Measurements from ENCODE around the gene BCAR3.

BCAR3 gene

DNA sequence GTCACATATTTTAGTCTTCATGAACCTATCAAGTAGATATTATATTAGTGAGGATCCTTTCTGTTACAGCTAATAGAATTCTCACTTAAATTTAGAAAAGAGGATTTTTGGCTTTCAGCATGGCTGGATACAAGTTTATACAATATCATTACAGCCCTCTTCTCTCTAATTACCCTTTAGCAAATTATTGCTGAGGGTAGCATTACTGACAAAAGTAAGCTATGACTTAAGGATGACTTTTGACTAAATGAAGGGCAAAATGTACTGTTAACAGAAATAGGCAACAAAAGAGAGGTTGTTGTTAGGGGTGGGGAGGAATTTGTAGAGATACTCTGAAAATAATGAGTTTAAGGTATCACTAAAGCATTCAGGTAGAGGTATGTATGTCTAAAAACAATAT lies 148.0 kb downstream of the BCAR3 start:
- no peak for FAIRE-seq
- DNase-seq (ENCODE audit: insufficient read length), result no peak
- TF ChIP-seq TAF1 (IDR thresholded peaks at IDR 0.05; ENCODE audit: borderline replicate concordance, low read depth, low read length) (no peak), POLR2AphosphoS5 (IDR thresholded peaks at IDR 0.05; ENCODE audit: low read depth, low read length) (no peak), POLR2A (IDR thresholded peaks at IDR 0.05; ENCODE audit: low read depth, low read length) (no peak)

DNA sequence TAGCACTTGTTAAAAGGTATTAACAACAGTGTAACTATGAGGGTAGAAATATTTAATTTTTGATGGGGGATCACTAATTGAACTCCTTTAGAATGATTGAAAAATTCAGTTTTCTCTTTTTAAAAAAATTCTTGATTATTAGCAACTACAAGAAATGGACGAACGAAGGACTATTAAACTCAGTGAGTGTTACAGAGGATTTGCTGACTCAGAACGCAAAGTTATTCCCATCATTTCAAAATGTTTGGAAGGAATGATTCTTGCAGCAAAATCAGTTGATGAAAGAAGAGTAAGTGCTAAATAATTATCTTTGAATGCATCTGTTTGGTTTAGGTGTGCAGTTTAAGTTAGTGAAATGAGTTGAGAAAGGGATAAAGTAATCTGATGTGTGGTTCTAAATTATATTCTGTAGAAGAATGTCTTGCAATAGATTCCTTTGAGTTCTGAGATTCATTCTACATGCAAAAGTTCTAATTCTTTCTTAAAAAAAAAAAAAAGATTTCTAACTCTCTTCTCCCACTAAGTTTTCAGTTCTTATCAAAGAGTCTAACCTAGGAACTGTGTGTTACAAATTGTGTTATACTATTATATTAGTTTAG lies 148.8 kb downstream of the BCAR3 start:
- no peak for DNase-seq (ENCODE audit: insufficient read length)
- no peak for FAIRE-seq
- TF ChIP-seq TAF1 (IDR thresholded peaks at IDR 0.05; ENCODE audit: borderline replicate concordance, low read depth, low read length), result no peak
- TF ChIP-seq POLR2AphosphoS5 (IDR thresholded peaks at IDR 0.05; ENCODE audit: low read depth, low read length), result no peak
- TF ChIP-seq POLR2A (IDR thresholded peaks at IDR 0.05; ENCODE audit: low read depth, low read length), result no peak

DNA sequence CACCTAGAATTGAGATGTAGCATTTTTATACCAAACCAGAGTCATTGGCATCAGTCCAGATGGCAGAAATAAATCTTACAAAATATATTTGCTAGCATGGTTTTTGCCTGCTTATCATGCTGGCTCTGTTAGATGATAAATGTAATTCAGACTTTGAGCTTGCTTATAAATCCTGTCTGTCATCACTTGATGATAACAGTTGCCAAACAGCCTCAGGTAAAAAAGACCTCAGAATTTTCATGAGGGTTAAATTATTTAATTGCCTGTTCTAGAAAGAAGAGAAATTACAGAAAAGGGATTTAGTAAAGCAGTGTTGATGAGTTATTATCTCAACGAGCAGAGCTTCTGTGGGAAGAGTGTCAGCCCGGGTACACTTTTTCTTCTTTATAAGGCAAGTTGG lies 150.4 kb downstream of the BCAR3 start:
- TF ChIP-seq TAF1 (IDR thresholded peaks at IDR 0.05; ENCODE audit: borderline replicate concordance, low read depth, low read length) (no peak), POLR2A (IDR thresholded peaks at IDR 0.05; ENCODE audit: low read depth, low read length) (no peak), POLR2AphosphoS5 (IDR thresholded peaks at IDR 0.05; ENCODE audit: low read depth, low read length) (no peak)
- DNase-seq (ENCODE audit: insufficient read length) (no peak), FAIRE-seq (no peak)

DNA sequence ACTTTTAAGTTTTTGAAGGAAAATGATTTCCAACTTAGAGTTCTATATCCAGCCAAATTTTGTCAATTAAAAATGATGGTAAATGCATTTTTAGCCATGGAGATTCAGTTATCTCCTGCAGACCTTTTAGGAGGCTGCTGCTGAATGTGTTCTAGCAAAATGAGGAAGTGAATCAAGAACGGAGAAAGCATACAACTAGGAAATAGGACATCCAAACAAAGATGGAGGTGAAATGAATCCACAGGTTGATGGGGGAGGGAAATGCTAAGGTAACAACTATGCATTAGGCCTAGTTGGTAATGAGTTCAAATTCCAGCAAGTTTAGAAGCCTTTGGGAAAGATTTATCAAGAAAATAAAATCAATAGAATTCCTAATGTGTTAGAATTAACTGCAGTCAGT lies 153.2 kb downstream of the BCAR3 start:
- DNase-seq (ENCODE audit: insufficient read length) (no peak), FAIRE-seq (peak; percentile 9)
- no peak for TF ChIP-seq POLR2A (IDR thresholded peaks at IDR 0.05; ENCODE audit: low read depth, low read length)
- TF ChIP-seq TAF1 (IDR thresholded peaks at IDR 0.05; ENCODE audit: borderline replicate concordance, low read depth, low read length), result no peak
- TF ChIP-seq POLR2AphosphoS5 (IDR thresholded peaks at IDR 0.05; ENCODE audit: low read depth, low read length), result no peak

DNA sequence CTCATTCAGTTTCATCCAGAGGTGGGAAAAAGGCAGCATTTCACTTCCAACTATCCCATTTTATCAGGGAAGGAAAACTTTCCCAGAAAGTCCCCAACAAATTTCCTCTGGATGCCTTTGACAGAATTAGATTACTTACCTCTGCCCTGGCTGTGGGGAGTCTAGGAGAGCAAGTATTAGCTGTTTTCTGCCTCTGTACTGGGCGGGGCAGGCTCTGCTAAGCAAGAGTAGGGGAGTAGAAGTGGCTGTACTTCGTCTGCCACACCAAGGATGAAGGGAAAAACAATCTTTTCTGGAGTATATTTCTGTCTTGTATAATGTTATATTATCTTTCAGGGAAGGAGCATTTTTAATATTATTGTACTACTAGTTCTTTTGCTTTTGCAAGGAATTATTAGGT lies 155.2 kb downstream of the BCAR3 start:
- FAIRE-seq (no peak), DNase-seq (ENCODE audit: insufficient read length) (no peak)
- no peak for TF ChIP-seq TAF1 (IDR thresholded peaks at IDR 0.05; ENCODE audit: borderline replicate concordance, low read depth, low read length)
- TF ChIP-seq POLR2A (IDR thresholded peaks at IDR 0.05; ENCODE audit: low read depth, low read length), result no peak
- no peak for TF ChIP-seq POLR2AphosphoS5 (IDR thresholded peaks at IDR 0.05; ENCODE audit: low read depth, low read length)

DNA sequence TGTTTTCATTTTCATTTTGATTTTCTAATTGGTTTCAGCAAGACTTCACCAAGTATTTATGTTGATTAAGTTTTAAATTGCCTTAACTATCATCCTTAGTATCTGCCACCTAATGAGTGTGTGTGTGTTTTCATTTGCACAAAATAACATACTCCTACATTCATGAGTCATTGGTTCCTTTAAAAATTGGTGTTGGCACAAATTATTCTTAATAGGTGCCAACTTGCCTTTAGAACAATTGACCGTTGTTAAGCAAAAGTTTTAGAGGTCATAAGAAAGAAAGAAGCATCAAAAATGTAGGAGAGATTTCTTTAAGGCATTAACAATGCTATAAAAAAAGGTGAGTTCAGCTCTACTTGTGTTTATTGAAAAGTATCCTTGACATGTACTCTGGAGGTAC lies 156.2 kb downstream of the BCAR3 start:
- no peak for DNase-seq (ENCODE audit: insufficient read length)
- peak; percentile 62 for FAIRE-seq
- TF ChIP-seq TAF1 (IDR thresholded peaks at IDR 0.05; ENCODE audit: borderline replicate concordance, low read depth, low read length), result no peak
- no peak for TF ChIP-seq POLR2AphosphoS5 (IDR thresholded peaks at IDR 0.05; ENCODE audit: low read depth, low read length)

DNA sequence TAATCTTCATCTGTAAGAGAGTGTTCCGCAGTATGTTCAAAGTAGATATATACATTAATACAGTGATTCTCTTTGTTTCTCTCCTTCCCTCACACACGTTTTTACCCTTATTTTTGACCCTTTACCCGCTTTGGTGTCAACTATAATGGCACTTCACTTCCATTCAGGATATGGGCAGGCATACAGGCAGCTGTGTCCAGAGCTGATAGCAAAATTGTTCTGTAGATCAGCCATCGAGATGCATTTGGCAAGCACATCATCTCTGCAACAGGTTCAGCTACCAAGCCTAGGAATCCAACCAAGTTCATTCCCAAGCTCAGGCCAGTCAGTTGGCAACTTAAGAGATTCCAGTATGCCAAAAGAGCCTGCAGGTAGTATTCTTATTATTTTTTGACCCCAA lies 158.9 kb downstream of the BCAR3 start:
- DNase-seq (ENCODE audit: insufficient read length) (no peak), FAIRE-seq (no peak)
- TF ChIP-seq TAF1 (IDR thresholded peaks at IDR 0.05; ENCODE audit: borderline replicate concordance, low read depth, low read length), result no peak
- TF ChIP-seq POLR2AphosphoS5 (IDR thresholded peaks at IDR 0.05; ENCODE audit: low read depth, low read length), result no peak
- TF ChIP-seq POLR2A (IDR thresholded peaks at IDR 0.05; ENCODE audit: low read depth, low read length), result no peak

DNA sequence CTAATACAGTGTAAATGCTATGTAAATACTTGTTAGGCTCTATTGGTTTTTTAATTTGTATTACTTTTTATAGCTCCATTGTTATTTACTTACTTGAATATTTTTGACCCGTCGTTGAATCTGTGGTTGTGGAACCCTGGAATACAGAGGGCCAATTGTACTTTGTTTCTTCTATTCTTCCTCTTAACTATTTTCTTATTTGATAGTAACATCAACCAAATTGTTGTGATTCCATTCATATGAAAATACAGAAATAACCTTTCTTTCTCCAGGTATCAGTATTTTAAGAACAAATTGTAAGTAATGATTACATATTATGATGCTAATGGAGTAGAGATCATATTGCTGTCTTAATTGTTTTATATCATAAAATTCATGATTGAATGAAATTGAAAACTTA lies 160.0 kb downstream of the BCAR3 start:
- FAIRE-seq (no peak), DNase-seq (ENCODE audit: insufficient read length) (no peak)
- TF ChIP-seq POLR2A (IDR thresholded peaks at IDR 0.05; ENCODE audit: low read depth, low read length) (no peak), POLR2AphosphoS5 (IDR thresholded peaks at IDR 0.05; ENCODE audit: low read depth, low read length) (no peak), TAF1 (IDR thresholded peaks at IDR 0.05; ENCODE audit: borderline replicate concordance, low read depth, low read length) (no peak)

DNA sequence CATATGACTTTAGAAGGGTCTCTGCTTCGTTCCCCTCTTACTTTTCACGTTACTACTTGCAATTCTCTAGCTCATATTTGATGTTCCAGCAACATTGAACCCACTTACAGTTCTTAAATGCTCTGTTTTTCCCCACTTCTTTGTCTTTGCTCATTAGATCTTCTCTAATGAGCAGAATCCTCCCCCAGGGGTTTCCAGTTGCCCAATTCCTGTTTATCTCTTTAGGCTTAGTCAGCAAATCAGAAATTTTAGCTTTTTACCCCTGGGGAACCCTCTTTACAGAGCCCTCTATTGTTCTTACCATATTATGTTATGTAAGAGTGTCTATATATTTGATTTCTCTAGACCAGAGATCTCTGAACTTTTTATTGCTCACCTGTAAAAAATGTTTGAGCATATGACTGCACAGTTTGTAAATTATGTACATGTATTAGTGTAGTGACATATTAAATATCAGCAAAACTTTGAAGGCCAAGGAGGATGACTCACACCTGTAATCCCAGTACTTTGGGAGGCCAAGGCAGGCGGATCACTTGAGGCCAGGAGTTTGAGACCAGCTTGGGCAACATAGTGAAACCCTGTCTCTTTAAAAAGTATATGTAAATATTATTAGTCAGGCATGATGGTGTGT lies 162.3 kb downstream of the BCAR3 start:
- TF ChIP-seq POLR2AphosphoS5 (IDR thresholded peaks at IDR 0.05; ENCODE audit: low read depth, low read length) (no peak), TAF1 (IDR thresholded peaks at IDR 0.05; ENCODE audit: borderline replicate concordance, low read depth, low read length) (no peak)
- no peak for DNase-seq (ENCODE audit: insufficient read length)
- FAIRE-seq, result no peak

DNA sequence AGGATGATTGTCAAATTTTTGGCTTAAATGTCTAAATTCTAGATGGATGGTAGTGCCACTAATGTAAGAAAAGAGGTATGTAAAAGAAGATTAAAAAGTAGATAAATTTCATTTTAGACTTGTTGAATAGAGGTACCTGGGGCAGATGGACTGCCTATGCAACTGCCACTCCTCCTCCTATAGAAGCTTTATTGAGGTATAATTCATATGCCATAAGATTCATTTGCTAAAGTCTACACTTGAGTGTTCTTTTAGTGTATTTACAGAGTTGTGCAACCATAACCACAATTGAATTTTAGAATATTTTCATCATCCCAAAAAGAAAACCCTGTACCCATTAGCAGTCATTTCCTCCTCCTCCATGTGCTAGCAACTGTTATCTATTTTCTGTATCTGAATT lies 163.1 kb downstream of the BCAR3 start:
- TF ChIP-seq POLR2A (IDR thresholded peaks at IDR 0.05; ENCODE audit: low read depth, low read length) (no peak), POLR2AphosphoS5 (IDR thresholded peaks at IDR 0.05; ENCODE audit: low read depth, low read length) (no peak), TAF1 (IDR thresholded peaks at IDR 0.05; ENCODE audit: borderline replicate concordance, low read depth, low read length) (no peak)
- no peak for FAIRE-seq
- DNase-seq (ENCODE audit: insufficient read length), result no peak

DNA sequence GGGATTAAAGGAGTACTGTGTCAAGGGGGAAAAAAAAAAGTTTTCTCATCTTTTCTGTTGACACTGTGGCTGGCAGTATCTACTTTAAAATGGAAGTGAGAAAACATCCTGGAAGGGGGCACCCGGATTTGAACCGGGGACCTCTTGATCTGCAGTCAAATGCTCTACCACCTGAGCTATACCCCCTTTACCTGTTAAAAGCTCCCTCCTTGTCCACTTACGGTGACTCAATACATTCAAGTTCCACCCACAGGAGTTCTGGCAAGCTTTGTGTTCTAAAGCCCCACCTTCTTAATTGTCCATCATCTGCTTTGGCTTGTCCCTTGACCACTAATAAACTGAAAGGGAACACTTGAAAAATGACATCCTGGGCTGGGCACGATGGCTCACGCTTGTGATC lies 165.5 kb downstream of the BCAR3 start:
- DNase-seq (ENCODE audit: insufficient read length) (no peak), FAIRE-seq (no peak)
- TF ChIP-seq TAF1 (IDR thresholded peaks at IDR 0.05; ENCODE audit: borderline replicate concordance, low read depth, low read length) (no peak), POLR2A (IDR thresholded peaks at IDR 0.05; ENCODE audit: low read depth, low read length) (no peak), POLR2AphosphoS5 (IDR thresholded peaks at IDR 0.05; ENCODE audit: low read depth, low read length) (no peak)

Data from GM12892 (cell line).